Progenitor cell of endocrine pancreas (in vitro differentiated cells): ENCODE measurements around the gene DPF3. TPM values are rescaled to one million over a fixed set of nuclear protein-coding genes. Genes with fewer than 3 reads are reported as not detected.
A peak's percentile ranks its signal among the peaks of the same experiment; 100 is the strongest.

Experiments
- DNase-seq: peaks from one replicate; pipeline ENCODE4 v3.0.0; 2021; ENCODE audit warnings: low spot score; ENCODE audit not compliant: unreplicated experiment
- H3K27ac Mint-ChIP-seq: 2 replicates; pipeline ENCODE4 v1.8.0; 2021; ENCODE audit warnings: mild to moderate bottlenecking, moderate library complexity, mixed read lengths
- H3K27me3 Mint-ChIP-seq: 2 replicates; pipeline ENCODE4 v1.8.0; 2021; ENCODE audit warnings: mixed read lengths
- H3K36me3 Mint-ChIP-seq: 2 replicates; pipeline ENCODE4 v1.8.0; 2022; ENCODE audit warnings: mixed read lengths; ENCODE audit not compliant: insufficient read depth
- H3K4me1 Mint-ChIP-seq: 2 replicates; pipeline ENCODE4 v1.8.0; 2021; ENCODE audit warnings: low read depth, mixed read lengths
- H3K4me3 Mint-ChIP-seq: 2 replicates; pipeline ENCODE4 v1.8.0; 2021; ENCODE audit warnings: low read depth, mild to moderate bottlenecking, moderate library complexity, mixed read lengths
- H3K9me3 Mint-ChIP-seq: 2 replicates; pipeline ENCODE4 v1.8.0; 2021; ENCODE audit warnings: low read depth, mixed read lengths
- total RNA-seq: library from RNA; stranded (reverse); gene quantifications from 2 replicates; pipeline ENCODE4 v1.2.1, GENCODE V29; 2021
- TF ChIP-seq, protein P1 (sequence below): fragments of 200-600 bp; sonication (generic); IDR thresholded peaks from one replicate; pipeline ENCODE4 v1.5.0; 2021; ENCODE audit warnings: antibody characterized with exemption, mild to moderate bottlenecking; ENCODE audit not compliant: unreplicated experiment

The DPF3 gene
- total RNA-seq, 1 donor from 2014 or later = 2.2 TPM

DNA sequence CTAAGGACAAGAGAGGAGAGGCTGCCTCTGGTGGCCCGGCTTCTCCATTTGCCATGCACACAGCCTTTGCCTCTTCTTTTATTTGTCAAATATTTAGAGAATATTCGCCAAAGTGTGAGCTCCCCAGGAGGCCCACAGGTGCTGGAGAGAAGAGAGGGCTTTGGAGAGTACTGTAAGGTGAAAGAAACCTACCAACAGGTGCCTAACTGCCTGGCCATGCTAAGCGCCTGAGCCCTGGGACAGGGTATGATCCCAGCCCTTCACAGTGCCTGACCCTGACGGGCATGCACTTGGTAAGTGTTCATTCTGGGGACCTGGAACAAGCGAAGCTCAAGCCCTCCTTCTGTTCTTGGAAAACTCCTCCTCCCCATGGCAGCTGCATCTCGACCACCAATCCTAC is 106.1 kb downstream of the DPF3 start:
- H3K4me3 Mint-ChIP-seq = no peak overlapping the region
- DNase-seq = no peak
- no peaks in the 10 kb centered on the region for H3K36me3 Mint-ChIP-seq
- peaks cover 1% of the 10 kb centered on the region for H3K9me3 Mint-ChIP-seq
- TF ChIP-seq, protein P1, sequence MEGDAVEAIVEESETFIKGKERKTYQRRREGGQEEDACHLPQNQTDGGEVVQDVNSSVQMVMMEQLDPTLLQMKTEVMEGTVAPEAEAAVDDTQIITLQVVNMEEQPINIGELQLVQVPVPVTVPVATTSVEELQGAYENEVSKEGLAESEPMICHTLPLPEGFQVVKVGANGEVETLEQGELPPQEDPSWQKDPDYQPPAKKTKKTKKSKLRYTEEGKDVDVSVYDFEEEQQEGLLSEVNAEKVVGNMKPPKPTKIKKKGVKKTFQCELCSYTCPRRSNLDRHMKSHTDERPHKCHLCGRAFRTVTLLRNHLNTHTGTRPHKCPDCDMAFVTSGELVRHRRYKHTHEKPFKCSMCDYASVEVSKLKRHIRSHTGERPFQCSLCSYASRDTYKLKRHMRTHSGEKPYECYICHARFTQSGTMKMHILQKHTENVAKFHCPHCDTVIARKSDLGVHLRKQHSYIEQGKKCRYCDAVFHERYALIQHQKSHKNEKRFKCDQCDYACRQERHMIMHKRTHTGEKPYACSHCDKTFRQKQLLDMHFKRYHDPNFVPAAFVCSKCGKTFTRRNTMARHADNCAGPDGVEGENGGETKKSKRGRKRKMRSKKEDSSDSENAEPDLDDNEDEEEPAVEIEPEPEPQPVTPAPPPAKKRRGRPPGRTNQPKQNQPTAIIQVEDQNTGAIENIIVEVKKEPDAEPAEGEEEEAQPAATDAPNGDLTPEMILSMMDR = no peak
- no peaks in the 10 kb centered on the region for H3K27me3 Mint-ChIP-seq
- H3K27ac Mint-ChIP-seq = no peak overlapping the region
- H3K4me1 Mint-ChIP-seq = peaks cover 34% of the 10 kb centered on the region

DNA sequence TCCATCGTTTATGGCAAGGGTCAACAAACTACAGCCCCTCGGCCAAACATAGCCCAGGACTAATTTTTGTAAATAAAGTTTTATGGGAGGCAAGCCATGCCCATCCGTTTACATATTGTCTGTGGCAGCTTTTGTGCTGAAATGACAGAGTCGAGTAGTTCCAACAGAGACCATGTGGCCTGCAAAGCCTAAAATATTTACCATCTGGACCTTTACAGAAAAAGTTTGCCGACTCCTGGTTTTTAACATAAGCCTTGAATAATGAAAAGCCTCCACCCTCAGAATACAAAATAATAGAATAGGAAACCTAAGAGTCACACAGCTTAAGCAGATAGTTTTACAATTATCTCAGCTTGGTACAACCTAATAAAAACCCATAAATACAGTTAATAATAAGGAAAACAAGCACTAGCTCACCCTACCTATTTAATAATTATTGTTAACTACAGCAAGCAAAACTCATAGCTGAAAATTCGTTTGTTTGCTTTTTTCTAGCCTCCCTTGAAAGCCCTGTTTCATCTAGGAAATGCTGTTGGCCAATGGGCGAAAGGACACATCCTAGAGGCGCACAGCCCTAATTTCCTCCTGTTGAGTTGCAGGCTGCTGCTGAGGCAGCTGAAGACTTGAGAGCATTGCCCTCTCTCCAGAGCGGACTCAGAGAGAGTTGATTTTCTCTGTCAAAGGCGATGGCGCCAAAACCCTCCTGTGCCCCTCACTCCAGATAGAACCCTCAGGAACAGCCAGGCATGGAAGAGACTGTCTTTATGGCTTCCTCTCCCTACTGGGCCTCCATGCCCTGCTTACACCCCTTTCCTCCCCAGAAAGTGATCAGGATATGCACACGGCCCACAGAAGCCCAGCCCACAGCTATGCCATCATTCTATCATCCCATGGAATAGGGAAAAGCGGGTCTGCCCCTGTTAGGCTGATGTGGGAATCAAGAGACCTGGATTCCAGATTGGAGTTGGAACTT is 107.2 kb downstream of the DPF3 start:
- Mint-ChIP-seq H3K9me3 (peaks cover 3% of the 10 kb centered on the region), H3K36me3 (no peaks in the 10 kb centered on the region), H3K27ac (no peak overlapping the region), H3K27me3 (no peaks in the 10 kb centered on the region), H3K4me1 (peaks cover 33% of the 10 kb centered on the region), H3K4me3 (no peak overlapping the region)
- TF ChIP-seq, protein P1 = no peak
- DNase-seq = no peak

DNA sequence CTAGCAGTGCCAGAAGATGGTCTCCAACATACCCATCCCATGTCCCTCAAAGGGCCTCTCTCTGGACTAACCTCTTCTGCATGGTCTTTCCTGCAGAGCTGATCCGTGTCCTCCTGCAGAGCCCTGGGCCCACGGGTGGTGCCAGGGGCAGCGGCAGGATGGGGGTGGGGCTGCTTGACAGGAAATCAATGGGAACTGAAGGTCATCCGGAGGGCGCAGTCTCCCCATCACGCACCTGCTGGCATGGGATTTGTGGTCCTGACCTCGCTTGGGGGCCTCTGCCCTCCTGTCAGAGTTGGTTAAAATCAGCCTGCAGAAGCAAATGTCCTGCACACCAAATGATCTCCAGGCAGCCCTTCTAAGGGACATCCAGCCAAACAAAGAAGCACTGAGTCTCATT is 110.2 kb downstream of the DPF3 start:
- TF ChIP-seq, protein P1 = no peak
- Mint-ChIP-seq H3K27me3 (no peaks in the 10 kb centered on the region), H3K4me3 (no peak overlapping the region), H3K27ac (peak overlapping the region; percentile 63), H3K36me3 (no peaks in the 10 kb centered on the region), H3K4me1 (peaks cover 41% of the 10 kb centered on the region), H3K9me3 (peaks cover 3% of the 10 kb centered on the region)
- DNase-seq = no peak

DNA sequence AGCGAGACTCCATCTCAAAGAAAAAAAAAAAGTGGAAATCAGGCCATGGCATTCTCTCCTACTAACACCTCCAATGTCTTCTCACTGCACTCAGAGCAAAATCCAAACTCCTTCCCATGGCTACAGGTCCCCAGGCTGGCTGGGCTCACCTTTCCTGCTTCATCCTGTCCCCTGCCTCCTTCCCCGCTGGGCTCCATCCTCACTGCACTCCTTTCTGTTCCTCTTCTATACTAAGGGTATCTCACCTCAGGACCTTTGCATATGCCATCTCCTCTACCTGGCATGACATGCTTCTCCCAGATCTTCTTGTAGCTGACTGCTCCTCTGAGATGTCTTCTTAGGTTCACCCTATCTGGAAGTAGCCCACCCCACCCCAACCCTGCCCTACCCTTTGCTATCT is 111.1 kb downstream of the DPF3 start:
- Mint-ChIP-seq H3K27ac (peak overlapping the region; percentile 73), H3K4me3 (no peak overlapping the region), H3K4me1 (peaks cover 38% of the 10 kb centered on the region), H3K36me3 (no peaks in the 10 kb centered on the region), H3K9me3 (peaks cover 3% of the 10 kb centered on the region), H3K27me3 (no peaks in the 10 kb centered on the region)
- TF ChIP-seq, protein P1 = no peak
- no peak for DNase-seq

DNA sequence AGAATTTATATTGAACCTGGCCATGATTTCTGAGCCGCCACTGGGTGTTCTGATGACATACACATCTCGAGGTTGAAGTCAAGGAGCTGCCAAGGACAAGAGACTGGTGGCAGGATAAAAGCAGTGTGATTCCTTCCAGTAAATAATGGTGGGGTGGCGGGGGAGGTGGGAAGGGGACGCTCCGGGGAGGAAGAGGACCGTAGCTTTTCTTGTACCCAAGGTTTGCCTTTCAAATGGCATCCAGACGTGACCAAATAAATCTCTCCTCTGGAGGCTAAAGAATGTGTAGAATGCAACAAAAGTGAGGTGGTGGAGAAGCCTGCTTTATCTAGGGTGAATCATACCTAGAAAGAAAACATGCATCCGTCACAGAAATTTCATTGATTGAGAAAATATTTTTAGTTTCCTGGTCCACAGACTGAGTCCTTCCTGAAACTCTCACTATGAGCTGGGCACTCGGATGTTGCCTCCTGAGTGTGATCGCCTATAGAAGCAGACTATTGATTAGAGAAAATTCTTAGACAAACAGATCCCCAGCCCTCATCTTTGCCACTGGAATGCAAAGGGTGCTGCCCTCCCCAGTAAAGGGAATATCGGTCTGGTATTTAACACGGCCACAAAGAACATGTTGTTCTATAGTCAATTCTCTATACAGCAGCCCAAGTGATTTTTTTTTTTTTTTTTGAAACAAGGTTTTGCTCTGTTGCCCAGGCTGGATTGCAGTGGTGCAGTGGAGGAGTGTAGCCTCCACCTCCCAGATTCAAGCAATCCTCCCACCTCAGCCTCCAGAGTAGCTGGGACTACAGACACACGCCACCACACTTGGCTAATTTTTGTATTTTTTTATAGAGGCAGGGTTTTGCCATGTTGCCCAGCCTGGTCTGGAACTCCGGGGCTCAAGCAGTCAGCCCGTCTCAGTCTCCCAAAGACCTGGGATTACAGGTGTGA is 112.1 kb downstream of the DPF3 start:
- H3K27ac Mint-ChIP-seq = peak overlapping the region; percentile 95
- no peak for DNase-seq

More for the DNA sequence above, 112.1 kb downstream of the DPF3 start:
- no peaks in the 10 kb centered on the region for H3K36me3 Mint-ChIP-seq
- H3K4me3 Mint-ChIP-seq = no peak overlapping the region
- TF ChIP-seq, protein P1 = no peak
- peaks cover 6% of the 10 kb centered on the region for H3K9me3 Mint-ChIP-seq
- H3K27me3 Mint-ChIP-seq = no peaks in the 10 kb centered on the region
- H3K4me1 Mint-ChIP-seq = peaks cover 42% of the 10 kb centered on the region
